Renal cortical epithelial cell (primary cell): ENCODE results near the gene DYRK2. TPM values are rescaled to one million over a fixed set of nuclear protein-coding genes. Genes with fewer than 3 reads are reported as not detected.
A peak's percentile ranks its signal among the peaks of the same experiment; 100 is the strongest.
"Not testable (repeated sequence)": the region's sequence is repeated elsewhere in the genome, so short reads cannot be mapped to it uniquely, and the experiment has no call there.

Experiments
- DNase-seq: peaks from one replicate; pipeline ENCODE4 v3.0.0-alpha.2; 2011; ENCODE audit warnings: low read depth
- total RNA-seq: library from RNA; depleted of rRNA; stranded (reverse); fragments of >200 nt; gene quantifications from 2 replicates; pipeline ENCODE4 v1.2.3, GENCODE V29; 2014

DYRK2 gene
- total RNA-seq, 1 donor from 2014 or later: 81.7 TPM

- no peak for DNase-seq
Observed at GRCh38 chr12:67671419-67671818, 22.9 kb downstream of the DYRK2 start.

- DNase-seq: no peak
Observed at GRCh38 chr12:67671892-67672291, 23.3 kb downstream of the DYRK2 start.

- not testable (repeated sequence) for DNase-seq
Observed at GRCh38 chr12:67672507-67672906, 24.0 kb downstream of the DYRK2 start.

- not testable (repeated sequence) for DNase-seq
Observed at GRCh38 chr12:67673509-67673908, 25.0 kb downstream of the DYRK2 start.

GRCh38 chr12:67674417-67674816 lies 25.9 kb downstream of the DYRK2 start:
- DNase-seq: no peak

GRCh38 chr12:67676624-67677023 lies 28.1 kb downstream of the DYRK2 start:
- DNase-seq: no peak

- no peak for DNase-seq
Observed at GRCh38 chr12:67677166-67677565, 28.6 kb downstream of the DYRK2 start.

- peak; percentile 97 for DNase-seq
Observed at GRCh38 chr12:67681105-67681778, 32.7 kb downstream of the DYRK2 start.

GRCh38 chr12:67681941-67682620 lies 33.5 kb downstream of the DYRK2 start:
- DNase-seq: peak; percentile 62

- DNase-seq: no peak
Observed at GRCh38 chr12:67689385-67689784, 40.8 kb downstream of the DYRK2 start.

GRCh38 chr12:67690656-67691055 lies 42.1 kb downstream of the DYRK2 start:
- no peak for DNase-seq

- DNase-seq: no peak
Observed at GRCh38 chr12:67691220-67691619, 42.7 kb downstream of the DYRK2 start.

GRCh38 chr12:67692135-67692534 lies 43.6 kb downstream of the DYRK2 start:
- DNase-seq: no peak

GRCh38 chr12:67692966-67693365 lies 44.4 kb downstream of the DYRK2 start:
- no peak for DNase-seq

- no peak for DNase-seq
Observed at GRCh38 chr12:67693894-67694293, 45.3 kb downstream of the DYRK2 start.

- DNase-seq: no peak
Observed at GRCh38 chr12:67694306-67694900, 45.9 kb downstream of the DYRK2 start.

GRCh38 chr12:67695974-67696373 lies 47.4 kb downstream of the DYRK2 start:
- DNase-seq: no peak

GRCh38 chr12:67697443-67697842 lies 48.9 kb downstream of the DYRK2 start:
- no peak for DNase-seq

- no peak for DNase-seq
Observed at GRCh38 chr12:67697967-67698366, 49.4 kb downstream of the DYRK2 start.

GRCh38 chr12:67698672-67699581 lies 50.4 kb downstream of the DYRK2 start:
- no peak for DNase-seq

- no peak for DNase-seq
Observed at GRCh38 chr12:67701121-67701520, 52.6 kb downstream of the DYRK2 start.

GRCh38 chr12:67702136-67702535 lies 53.6 kb downstream of the DYRK2 start:
- DNase-seq: no peak
